AG10803 (cell line): ENCODE data around the gene MAP10.

Experiments used
- DNase-seq: peaks from one replicate; pipeline ENCODE4 v3.0.0; 2010; ENCODE audit warnings: low read depth
- H3K4me3 ChIP-seq: 2 replicates; pipeline ENCODE4 v1.5.1; 2011; ENCODE audit warnings: mild to moderate bottlenecking, low read length, control low read depth
- TF ChIP-seq, protein P1 (sequence below): conservative IDR thresholded peaks from 2 replicates; pipeline ENCODE4 v1.5.1; 2011; ENCODE audit warnings: mild to moderate bottlenecking, low read length, control low read depth, inconsistent platforms

The MAP10 gene

DNA sequence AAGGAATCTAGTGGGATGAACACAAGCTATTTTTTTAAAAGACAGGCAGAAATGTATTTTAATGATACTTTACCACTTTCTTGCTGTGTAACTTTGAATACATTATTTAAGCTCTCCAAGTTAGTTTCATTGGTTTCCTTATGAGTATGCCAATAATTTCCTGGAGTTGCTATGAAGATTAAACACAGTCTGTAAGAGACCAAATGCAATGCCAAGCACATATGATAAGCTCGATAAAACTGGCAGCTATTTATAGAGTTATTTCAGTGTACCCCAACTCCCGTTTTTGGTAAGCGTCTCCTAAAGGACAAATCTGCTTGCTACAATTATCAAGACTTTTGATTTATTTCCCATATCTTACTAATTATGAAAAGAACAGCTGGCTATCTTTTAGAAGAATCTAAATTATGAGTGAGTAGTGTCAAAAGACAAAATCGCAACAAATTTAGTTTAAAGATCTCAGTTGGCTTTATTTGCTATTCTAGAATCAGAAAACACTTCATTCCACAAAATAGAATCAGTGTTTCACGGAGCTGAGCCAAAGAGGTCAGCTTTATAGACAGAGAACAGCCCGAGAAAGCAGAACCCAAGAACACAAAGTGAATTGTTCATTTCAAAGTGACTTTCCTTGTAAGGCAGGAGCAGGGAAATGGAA, 7.2 kb upstream of the MAP10 start:
- H3K4me3 ChIP-seq: no peak overlapping the region
- TF ChIP-seq, protein P1, sequence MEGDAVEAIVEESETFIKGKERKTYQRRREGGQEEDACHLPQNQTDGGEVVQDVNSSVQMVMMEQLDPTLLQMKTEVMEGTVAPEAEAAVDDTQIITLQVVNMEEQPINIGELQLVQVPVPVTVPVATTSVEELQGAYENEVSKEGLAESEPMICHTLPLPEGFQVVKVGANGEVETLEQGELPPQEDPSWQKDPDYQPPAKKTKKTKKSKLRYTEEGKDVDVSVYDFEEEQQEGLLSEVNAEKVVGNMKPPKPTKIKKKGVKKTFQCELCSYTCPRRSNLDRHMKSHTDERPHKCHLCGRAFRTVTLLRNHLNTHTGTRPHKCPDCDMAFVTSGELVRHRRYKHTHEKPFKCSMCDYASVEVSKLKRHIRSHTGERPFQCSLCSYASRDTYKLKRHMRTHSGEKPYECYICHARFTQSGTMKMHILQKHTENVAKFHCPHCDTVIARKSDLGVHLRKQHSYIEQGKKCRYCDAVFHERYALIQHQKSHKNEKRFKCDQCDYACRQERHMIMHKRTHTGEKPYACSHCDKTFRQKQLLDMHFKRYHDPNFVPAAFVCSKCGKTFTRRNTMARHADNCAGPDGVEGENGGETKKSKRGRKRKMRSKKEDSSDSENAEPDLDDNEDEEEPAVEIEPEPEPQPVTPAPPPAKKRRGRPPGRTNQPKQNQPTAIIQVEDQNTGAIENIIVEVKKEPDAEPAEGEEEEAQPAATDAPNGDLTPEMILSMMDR: no peak
- no peak for DNase-seq

DNA sequence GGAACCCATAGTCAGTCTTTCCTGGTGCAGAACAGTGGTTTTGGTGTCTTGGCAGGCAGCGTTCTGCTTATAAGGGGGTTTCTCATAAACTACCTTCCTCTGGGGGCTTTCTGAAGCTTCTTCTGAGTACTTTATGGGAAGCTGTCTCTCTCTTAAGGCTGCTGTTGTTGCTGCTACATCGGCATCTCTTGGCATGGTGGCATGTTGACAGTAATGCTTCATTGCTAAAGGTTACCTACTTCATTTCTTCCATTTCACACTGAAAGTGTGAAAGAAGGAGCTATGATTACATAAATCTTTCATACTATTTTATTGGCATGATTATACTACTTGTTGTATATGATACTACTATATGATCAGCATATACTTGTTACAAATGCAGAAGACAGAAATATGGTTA, 6.3 kb upstream of the MAP10 start:
- no peak for DNase-seq
- TF ChIP-seq, protein P1: no peak
- H3K4me3 ChIP-seq: no peak overlapping the region

DNA sequence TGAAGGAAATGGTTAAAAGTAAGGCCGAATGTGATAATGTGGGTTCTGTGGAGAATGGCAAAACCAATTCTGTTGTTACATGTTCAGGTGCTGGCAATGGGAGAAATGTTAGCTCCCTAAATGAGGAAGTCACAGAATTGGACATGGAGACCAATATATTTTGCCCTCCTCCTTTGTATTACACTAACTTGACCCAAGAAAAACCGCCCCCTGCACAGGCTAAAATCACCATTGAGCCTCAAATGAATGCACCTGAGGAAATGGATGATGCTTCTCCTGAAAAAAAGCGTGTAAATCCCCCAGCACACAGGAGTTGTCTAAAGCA, 932 bp downstream of the MAP10 start:
- peak overlapping the region; percentile 74 for H3K4me3 ChIP-seq
- TF ChIP-seq, protein P1: no peak
- DNase-seq: no peak

DNA sequence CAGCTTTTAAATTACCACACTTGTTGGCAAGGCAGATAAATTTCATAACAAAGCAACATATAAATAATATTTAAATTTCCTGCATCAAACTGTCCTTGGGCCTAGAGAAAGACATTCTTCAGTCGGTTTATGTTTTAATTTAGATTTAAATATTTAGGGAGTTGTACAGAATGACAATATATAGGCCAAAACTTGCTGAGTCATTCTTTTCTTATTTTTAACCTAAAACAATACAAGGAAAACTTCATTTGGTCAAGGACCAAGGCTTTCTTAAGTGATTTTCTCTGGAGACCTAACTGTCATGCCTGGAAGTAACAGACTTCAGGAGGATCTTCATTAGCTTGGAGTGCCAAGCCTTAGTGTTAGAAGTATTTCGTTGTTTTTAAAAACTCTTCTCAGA, 5.6 kb downstream of the MAP10 start:
- no peak for DNase-seq
- H3K4me3 ChIP-seq: no peak overlapping the region
- TF ChIP-seq, protein P1: no peak

DNA sequence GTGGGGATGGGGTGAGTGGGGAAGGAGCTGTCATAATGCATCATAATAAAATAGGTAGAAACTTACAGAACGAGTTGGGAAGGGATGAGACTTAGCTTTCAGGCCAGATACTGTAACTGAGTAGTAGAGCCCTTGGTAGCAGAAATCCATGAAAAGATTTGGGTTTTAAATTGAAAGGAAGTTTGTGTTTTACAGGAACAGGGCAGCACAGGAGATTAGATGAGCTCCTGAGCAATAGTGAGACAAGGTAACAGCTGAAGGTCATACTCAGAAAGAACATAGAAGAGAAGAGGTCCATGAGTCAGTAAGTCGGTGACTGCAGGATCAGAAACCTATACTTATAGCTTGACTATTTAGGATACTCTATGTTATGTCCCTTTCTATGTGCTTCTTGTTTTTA, 7.3 kb downstream of the MAP10 start:
- no peak overlapping the region for H3K4me3 ChIP-seq
- no peak for DNase-seq
- TF ChIP-seq, protein P1: no peak

DNA sequence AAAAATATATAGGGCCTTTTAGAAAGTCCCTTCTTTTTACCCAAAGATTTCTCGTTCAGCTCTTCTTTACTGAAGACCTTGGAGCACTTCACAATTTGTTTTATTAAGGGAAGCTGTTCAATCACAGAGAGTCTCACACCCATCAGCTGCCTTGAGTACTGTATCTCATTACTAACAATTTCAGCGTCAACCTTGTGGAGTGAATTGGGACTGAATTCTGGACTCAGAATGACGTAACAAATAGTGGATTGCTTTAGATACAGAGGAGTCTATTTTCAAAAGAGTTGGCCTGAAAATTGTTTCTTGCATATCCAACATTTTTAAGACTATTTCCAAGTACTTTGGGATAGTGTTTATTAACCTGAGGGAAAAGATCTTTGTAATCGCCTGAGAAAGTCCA, 7.9 kb downstream of the MAP10 start:
- TF ChIP-seq, protein P1: no peak
- no peak overlapping the region for H3K4me3 ChIP-seq
- DNase-seq: no peak

DNA sequence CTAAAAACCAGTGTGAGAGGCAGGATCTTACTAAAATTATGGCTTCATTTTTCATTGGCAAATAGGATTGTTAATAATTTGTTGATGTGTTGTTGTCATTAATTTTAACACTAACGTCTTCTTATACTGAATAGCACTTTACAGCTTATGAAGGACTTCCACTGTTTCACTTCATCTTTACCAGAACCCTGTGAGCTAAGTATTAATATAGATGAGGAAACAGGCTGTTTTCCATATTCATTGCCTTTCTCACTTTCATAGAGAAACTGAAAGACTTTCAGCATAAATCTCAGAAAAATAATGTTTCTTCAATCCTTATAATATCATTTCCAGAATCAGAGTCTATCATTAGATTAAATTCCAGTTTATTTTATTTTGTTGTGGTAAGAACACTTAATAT, 8.5 kb downstream of the MAP10 start:
- H3K4me3 ChIP-seq: no peak overlapping the region
- no peak for DNase-seq
- TF ChIP-seq, protein P1: no peak
